Measurements from ENCODE around the gene PDE11A.

Gene PDE11A

DNA sequence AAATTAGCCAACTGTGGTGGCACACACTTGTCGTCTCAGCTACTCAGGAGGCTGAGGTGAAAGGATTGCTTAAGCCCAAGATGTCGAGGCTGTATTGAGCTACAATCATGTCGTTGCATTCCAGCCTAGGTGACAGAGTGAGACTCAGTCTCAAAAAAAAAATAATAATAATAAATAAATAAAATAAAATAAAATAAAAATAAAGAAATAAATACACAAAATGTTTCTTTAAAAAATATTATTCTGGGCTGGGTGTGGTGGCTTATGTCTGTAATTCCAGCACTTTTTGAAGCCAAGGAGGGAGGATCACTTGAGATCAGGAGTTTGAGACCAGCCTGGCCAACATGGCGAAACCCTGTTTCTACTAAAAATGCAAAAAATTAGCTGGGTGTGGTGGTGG, 407.2 kb downstream of the PDE11A start:
- DNase-seq, result no peak

GRCh38 chr2:177662895-177663294, 409.7 kb downstream of the PDE11A start:
- DNase-seq, result no peak

GRCh38 chr2:177660742-177661141, 411.8 kb downstream of the PDE11A start:
- DNase-seq, result no peak

DNA sequence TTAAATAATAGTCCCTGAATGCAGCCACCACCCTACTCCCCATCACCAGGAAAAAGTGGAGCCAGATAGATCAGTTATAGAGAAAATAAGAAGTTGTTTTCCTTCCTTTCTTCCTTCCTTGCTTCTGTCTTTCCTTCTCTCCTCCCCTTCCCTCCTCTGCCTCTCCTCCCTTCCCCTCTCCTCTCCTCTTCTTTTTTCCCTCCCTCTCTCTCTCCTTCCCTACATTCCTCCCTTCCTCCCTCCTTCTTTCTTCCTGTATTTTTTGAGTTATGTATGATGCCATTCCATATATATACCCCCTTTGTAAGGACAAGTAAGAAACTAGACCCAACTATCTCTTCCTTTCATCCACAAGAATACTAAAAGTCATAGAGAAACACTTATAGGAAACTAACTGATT, 414.3 kb downstream of the PDE11A start:
- DNase-seq, result no peak

DNA sequence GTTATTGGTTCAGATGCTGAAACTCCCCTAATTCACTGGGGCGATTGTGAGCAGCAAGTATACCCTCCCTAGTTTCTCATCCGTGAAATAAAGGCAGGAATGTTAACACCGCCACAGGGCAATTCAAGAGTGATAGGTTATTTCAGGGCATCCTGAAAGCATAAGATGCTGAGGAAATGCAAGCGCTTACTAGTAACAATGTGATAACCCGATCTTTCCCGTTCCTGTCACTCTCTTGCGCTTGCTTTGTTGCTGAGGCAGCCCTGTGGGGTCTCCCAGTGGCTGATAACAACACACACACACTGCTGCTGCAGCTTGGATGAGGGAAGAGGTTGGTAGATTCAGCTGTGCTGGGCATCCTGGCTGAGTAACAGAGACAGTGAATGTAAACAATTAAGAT, 420.7 kb downstream of the PDE11A start:
- DNase-seq, result no peak

DNA sequence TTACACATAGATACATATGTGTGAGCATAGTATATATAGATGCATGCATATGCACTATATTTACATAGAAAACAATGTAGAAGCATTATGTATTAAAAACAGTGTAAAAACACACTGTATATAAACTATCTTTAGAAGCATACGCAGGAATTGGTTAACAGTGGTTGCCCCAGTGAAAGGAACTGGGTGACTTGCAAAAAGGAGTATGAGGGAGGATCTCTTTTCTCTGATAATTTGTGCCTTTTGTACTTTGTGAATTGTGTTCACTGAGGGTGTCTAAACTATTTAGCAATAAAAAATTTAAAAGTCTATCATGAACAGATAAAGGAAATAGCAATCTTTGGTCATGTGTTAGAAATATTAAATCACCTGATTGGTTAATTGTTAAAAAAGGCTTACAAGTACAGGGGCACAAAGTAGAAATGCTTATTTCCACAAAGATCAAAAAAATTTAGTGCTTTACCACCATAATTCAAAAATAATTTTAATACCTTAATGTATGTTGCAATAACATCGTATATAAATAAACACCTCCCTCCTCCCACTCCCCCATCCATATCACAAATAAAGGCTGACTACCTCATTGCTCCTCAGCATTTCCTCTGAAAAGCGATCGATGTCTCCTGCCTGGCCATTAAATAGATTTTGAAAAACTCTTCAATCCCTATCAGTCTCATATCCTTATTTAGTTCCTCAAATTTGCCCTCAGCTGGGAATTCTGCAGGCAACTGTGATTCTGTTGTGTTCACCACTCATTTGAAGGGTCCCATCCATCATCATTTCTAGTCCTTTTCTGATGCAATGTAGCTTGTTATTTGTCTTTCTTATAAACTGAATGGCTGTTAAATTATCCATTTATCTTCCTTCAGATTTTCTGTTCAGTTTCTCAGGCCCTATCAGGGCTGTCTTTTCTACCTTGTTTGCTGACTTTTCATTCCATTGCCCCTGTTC, 422.7 kb downstream of the PDE11A start:
- DNase-seq, result no peak

GRCh38 chr2:177646791-177647190, 425.8 kb downstream of the PDE11A start:
- no peak for DNase-seq

DNA sequence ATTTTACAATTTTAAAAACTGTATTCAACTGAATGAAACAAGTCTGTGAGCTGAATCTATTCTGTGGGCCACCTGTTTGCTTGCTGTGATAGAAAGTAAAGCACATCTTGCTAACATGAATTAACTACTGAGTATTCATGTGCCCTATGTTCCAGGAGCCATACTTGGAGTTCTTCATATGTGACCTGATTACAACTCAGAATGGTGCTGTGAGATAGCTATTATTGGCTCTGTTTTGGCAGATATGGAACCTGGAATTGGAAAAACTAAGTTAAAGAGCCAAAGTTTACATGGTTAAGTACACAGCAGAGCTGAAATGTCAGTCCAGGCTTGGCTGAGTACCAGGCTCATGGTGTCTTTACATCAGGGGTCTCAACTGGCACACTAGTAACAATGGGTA, 426.3 kb downstream of the PDE11A start:
- DNase-seq, result no peak

GRCh38 chr2:177641331-177641730, 431.2 kb downstream of the PDE11A start:
- DNase-seq, result no peak

GRCh38 chr2:177640423-177640822, 432.2 kb downstream of the PDE11A start:
- DNase-seq, result no peak

DNA sequence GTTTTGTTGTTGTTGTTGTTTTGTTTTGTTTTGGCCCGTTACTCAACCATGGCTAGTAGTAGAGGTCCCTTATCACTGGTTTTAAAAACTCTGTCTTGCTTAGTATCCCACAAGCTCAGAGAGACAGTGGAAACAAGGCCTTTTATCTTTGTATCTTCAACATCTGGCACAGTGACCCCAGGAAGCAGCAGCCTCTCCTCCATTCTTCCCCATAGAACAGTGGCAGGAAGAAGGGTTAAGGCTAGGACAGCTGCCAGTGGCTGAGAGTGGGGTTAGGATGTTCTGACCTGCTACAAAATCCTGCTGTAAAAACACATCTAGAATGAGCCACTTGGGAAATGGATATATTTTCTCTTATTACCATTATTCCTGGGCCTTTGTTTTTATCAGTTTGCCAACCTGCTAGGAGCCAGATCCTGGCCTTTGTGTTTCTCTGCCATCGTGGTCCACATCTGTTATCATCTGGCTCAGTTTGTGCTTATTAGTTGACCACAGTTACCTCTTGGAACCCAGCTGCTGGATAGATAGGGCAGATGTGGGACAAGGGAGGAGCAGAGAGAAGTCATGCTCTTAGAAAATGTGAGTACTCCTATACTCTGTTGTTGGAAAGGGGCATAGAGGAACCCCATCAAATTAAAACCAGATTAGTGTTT, 433.2 kb downstream of the PDE11A start:
- DNase-seq, result no peak

GRCh38 chr2:177638507-177638906, 434.1 kb downstream of the PDE11A start:
- DNase-seq, result no peak

DNA sequence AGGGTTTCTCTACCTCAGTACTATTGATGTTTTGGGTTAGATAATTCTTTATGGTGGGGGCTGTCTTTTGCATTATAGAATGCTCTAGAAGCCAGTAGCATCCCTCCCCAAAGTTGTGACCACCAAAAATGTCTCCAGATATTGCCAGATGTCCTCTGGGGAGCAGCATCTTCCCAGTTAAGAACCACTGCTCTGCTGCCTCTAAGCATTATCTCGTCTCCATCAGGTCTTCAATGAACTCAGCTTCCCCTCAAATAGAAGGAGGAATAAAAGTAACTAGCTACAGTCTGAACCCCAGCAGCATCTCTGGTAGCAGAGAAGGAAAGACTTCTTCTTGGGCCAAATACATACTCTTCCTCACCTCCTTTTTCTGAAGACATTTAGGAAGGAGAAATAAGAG, 435.9 kb downstream of the PDE11A start:
- DNase-seq, result no peak

DNA sequence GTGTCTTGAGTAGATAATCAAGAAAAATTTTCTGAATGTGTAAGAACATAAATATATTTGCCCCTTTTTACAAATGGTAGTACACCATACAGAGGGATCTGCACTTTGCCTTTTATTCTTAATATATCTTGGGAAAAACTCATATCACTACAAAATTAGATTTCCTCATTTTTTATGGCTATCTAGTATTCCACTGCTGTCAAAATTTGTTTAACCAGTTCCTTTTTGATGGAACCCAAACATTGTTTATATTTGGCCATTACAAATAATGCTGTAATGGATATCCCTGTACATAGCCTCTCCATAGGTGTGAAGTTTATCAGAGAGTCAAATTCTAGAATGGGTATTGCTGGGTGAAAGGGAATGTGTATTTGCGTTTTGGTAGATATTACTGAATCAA, 436.9 kb downstream of the PDE11A start:
- no peak for DNase-seq

GRCh38 chr2:177633910-177634294, 438.7 kb downstream of the PDE11A start:
- DNase-seq, result no peak

DNA sequence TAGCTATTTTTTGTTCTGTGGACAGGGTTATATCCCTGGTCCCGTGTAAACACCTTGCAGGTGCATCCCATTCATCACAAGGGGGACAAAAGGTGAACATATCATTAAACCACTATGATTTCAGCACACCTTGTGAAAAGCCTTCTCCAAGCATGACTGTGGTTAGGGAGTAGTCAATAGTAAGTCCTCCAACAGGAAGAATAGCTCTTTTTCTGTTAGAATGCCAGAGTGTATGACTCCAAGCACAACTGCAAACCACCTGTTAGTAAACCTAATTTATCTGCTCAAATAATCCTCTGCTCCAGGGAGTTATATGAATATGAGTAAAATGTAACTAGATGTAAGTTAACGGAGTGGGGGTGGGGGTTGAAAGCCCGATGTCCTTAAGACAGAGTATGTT, 439.5 kb downstream of the PDE11A start:
- DNase-seq, result no peak

DNA sequence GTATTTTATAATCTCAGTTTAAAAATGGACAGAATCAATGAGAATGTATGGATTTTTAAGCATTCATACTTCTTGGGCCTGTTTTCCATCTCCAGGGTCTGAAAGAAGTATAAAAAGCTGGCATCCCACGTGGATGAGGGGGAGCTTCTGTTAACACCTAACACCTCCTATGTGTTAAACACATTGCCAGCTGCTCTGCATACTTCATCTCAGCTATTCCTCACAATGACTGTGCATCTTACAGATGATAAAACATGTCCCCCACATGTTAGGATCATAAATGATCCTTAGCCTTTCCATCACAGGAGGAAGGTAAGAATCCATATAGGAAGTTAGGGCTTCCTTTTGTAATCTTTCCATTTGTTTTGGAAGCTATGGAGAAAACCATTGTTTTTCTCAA, 440.9 kb downstream of the PDE11A start:
- no peak for DNase-seq

DNA sequence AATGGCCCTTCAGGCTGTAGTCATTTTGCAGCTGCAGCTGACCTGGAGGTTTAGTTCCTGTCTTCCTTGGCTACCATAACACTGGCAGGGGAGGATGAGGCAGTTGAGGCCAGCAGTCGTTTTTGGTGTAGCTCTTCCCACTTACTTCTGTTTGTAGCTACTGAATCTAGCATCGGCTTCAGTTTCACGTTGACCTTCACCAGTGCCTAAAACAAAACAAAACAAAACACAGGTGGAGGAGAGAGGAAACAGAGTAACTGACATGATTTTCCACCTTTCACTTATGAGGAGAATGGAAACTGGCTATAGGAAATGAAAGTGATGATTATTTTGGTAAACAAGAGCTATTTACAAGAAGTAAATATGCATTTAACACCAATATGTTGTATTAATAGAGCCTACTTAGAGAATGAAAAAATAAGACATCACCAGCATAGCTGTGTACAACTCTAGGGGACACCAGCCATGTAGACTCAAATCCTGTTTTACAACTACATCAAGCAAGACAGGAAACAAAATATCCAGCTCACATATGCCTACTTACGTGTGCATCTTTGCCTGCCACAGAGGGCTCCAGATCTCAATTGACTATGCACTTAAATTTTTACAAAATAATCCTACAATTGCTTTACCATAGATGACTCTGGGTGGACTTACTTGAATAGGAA, 443.1 kb downstream of the PDE11A start:
- no peak for DNase-seq

DNA sequence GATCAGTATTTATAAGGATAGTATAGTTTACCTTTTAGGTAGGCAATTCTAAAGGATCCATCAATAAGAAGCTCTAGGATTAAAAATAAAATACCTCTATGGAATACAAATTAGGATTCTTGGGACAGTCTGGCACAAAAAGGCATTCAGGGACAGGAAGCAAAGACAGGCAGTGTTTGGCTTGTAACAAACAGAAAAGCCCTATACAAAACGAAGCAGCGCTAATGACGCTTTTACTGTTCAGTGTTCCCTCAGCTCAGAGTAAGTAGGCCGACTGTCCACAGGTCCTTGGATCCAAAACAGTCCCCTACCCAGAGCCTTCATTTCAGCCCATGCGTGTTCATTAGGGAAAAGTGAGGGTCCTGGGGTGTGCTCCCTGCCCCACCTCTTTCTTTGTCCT, 443.7 kb downstream of the PDE11A start:
- DNase-seq, result no peak

GRCh38 chr2:177625744-177626650, 446.6 kb downstream of the PDE11A start:
- DNase-seq, result no peak

- DNase-seq, result no peak
Measured at GRCh38 chr2:177622521-177622920, 450.1 kb downstream of the PDE11A start.

GRCh38 chr2:177619986-177620385, 452.6 kb downstream of the PDE11A start:
- no peak for DNase-seq

GRCh38 chr2:177619461-177619860, 453.1 kb downstream of the PDE11A start:
- no peak for DNase-seq

Data from stimulated activated CD4-positive, alpha-beta T cell treated with anti-CD3 and anti-CD28 coated beads, Interleukin-2, amount 100 ng/mL, for 24 hours (primary cell).